ENCODE data around the gene RGS16.

DNA sequence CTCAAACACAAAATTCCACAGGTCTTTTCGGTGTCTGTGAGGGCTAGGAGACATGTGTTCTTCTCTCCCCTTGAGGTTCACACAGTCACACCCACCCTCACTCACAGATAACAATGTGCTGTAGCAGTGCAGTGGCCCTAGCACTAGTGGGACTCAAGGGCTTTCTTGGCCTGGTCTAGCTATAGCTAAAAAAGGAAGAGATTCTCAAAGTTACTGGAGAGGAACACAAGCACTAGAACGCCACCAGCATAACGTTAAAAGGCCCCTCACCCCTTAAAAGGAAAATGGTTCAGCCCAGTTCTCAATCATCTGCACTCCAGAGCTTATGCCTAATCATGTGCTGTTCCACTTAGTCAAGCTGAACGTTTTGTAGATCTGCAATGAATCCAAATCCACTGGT lies 40.7 kb upstream of the RGS16 start:
- TF ChIP-seq, protein P1, sequence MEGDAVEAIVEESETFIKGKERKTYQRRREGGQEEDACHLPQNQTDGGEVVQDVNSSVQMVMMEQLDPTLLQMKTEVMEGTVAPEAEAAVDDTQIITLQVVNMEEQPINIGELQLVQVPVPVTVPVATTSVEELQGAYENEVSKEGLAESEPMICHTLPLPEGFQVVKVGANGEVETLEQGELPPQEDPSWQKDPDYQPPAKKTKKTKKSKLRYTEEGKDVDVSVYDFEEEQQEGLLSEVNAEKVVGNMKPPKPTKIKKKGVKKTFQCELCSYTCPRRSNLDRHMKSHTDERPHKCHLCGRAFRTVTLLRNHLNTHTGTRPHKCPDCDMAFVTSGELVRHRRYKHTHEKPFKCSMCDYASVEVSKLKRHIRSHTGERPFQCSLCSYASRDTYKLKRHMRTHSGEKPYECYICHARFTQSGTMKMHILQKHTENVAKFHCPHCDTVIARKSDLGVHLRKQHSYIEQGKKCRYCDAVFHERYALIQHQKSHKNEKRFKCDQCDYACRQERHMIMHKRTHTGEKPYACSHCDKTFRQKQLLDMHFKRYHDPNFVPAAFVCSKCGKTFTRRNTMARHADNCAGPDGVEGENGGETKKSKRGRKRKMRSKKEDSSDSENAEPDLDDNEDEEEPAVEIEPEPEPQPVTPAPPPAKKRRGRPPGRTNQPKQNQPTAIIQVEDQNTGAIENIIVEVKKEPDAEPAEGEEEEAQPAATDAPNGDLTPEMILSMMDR (IDR thresholded peaks at IDR 0.05), result no peak
- TF ChIP-seq SIN3A (IDR thresholded peaks at IDR 0.05; ENCODE audit: borderline replicate concordance, insufficient read depth, low read depth, low read length) (no peak), POLR2AphosphoS5 (IDR thresholded peaks at IDR 0.05; ENCODE audit: low read depth, low read length) (no peak), TCF7L2 (IDR thresholded peaks at IDR 0.05; ENCODE audit: low read depth, low read length) (no peak)
- TF ChIP-seq, protein P2, sequence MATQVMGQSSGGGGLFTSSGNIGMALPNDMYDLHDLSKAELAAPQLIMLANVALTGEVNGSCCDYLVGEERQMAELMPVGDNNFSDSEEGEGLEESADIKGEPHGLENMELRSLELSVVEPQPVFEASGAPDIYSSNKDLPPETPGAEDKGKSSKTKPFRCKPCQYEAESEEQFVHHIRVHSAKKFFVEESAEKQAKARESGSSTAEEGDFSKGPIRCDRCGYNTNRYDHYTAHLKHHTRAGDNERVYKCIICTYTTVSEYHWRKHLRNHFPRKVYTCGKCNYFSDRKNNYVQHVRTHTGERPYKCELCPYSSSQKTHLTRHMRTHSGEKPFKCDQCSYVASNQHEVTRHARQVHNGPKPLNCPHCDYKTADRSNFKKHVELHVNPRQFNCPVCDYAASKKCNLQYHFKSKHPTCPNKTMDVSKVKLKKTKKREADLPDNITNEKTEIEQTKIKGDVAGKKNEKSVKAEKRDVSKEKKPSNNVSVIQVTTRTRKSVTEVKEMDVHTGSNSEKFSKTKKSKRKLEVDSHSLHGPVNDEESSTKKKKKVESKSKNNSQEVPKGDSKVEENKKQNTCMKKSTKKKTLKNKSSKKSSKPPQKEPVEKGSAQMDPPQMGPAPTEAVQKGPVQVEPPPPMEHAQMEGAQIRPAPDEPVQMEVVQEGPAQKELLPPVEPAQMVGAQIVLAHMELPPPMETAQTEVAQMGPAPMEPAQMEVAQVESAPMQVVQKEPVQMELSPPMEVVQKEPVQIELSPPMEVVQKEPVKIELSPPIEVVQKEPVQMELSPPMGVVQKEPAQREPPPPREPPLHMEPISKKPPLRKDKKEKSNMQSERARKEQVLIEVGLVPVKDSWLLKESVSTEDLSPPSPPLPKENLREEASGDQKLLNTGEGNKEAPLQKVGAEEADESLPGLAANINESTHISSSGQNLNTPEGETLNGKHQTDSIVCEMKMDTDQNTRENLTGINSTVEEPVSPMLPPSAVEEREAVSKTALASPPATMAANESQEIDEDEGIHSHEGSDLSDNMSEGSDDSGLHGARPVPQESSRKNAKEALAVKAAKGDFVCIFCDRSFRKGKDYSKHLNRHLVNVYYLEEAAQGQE (IDR thresholded peaks at IDR 0.05; ENCODE audit: insufficient read depth in 1 of 2, low read depth in 2 of 2, low read length in 1 of 2), result no peak
